HEK293 (cell line): ENCODE data around the gene MCTS1.

Source experiments
- KLF16 ChIP-seq: fragments of 450-650 bp; formaldehyde crosslinking; IDR thresholded peaks from 2 replicates; pipeline ENCODE4 v1.5.1; 2017; ENCODE audit warnings: missing biosample characterization, missing genetic modification characterization
- SCRT2 ChIP-seq: fragments of 450-650 bp; formaldehyde crosslinking; IDR thresholded peaks from 2 replicates; pipeline ENCODE4 v1.5.1; 2016; ENCODE audit warnings: missing biosample characterization, missing genetic modification characterization
- SP7 ChIP-seq: fragments of 450-650 bp; formaldehyde crosslinking; IDR thresholded peaks from 2 replicates; pipeline ENCODE4 v1.5.1; 2016; ENCODE audit warnings: missing biosample characterization, missing genetic modification characterization
- WT1 ChIP-seq: fragments of 450-650 bp; formaldehyde crosslinking; IDR thresholded peaks from 2 replicates; pipeline ENCODE4 v1.5.1; 2016; ENCODE audit warnings: missing biosample characterization, missing genetic modification characterization
- ZBTB17 ChIP-seq: fragments of 450-650 bp; formaldehyde crosslinking; IDR thresholded peaks from 2 replicates; pipeline ENCODE4 v1.5.1; 2016; ENCODE audit warnings: missing biosample characterization, missing genetic modification characterization
- ZBTB20 ChIP-seq: fragments of 450-650 bp; formaldehyde crosslinking; IDR thresholded peaks from 2 replicates; pipeline ENCODE4 v1.5.1; 2016; ENCODE audit warnings: missing biosample characterization, missing genetic modification characterization
- ZBTB48 ChIP-seq: fragments of 450-650 bp; formaldehyde crosslinking; IDR thresholded peaks from 2 replicates; pipeline ENCODE4 v1.5.1; 2016; ENCODE audit warnings: missing biosample characterization, missing genetic modification characterization
- ZBTB8A ChIP-seq: fragments of 450-650 bp; formaldehyde crosslinking; IDR thresholded peaks from 2 replicates; pipeline ENCODE4 v1.5.1; 2016; ENCODE audit warnings: missing biosample characterization, missing genetic modification characterization
- ZFHX2 ChIP-seq: fragments of 450-650 bp; formaldehyde crosslinking; conservative IDR thresholded peaks from 2 replicates; pipeline ENCODE4 v1.5.1; 2016; ENCODE audit warnings: missing biosample characterization, missing genetic modification characterization
- ZIC2 ChIP-seq: fragments of 450-650 bp; formaldehyde crosslinking; IDR thresholded peaks from 2 replicates; pipeline ENCODE4 v1.5.1; 2016; ENCODE audit warnings: missing biosample characterization, missing genetic modification characterization
- ZNF169 ChIP-seq: fragments of 450-650 bp; formaldehyde crosslinking; IDR thresholded peaks from 2 replicates; pipeline ENCODE4 v1.5.1; 2016; ENCODE audit warnings: missing biosample characterization, missing genetic modification characterization
- ZNF2 ChIP-seq: fragments of 450-650 bp; formaldehyde crosslinking; IDR thresholded peaks from 2 replicates; pipeline ENCODE4 v1.5.1; 2016; ENCODE audit warnings: missing biosample characterization, missing genetic modification characterization
- ZNF24 ChIP-seq: fragments of 450-650 bp; formaldehyde crosslinking; IDR thresholded peaks from 2 replicates; pipeline ENCODE4 v1.5.1; 2016; ENCODE audit warnings: missing biosample characterization, missing genetic modification characterization
- ZNF266 ChIP-seq: fragments of 450-650 bp; formaldehyde crosslinking; IDR thresholded peaks from 2 replicates; pipeline ENCODE4 v1.5.1; 2016; ENCODE audit warnings: missing biosample characterization, missing genetic modification characterization, low read depth
- ZNF341 ChIP-seq: fragments of 450-650 bp; formaldehyde crosslinking; IDR thresholded peaks from 2 replicates; pipeline ENCODE4; 2016; ENCODE audit warnings: low read depth, missing biosample characterization, missing genetic modification characterization
- ZNF558 ChIP-seq: fragments of 450-650 bp; formaldehyde crosslinking; IDR thresholded peaks from 2 replicates; pipeline ENCODE4 v1.5.1; 2016; ENCODE audit warnings: missing biosample characterization, missing genetic modification characterization
- ZNF660 ChIP-seq: fragments of 450-650 bp; IDR thresholded peaks from 2 replicates; pipeline ENCODE4 v1.5.1; 2018; ENCODE audit warnings: missing biosample characterization, mild to moderate bottlenecking, missing genetic modification characterization
- ZNF76 ChIP-seq: fragments of 450-650 bp; formaldehyde crosslinking; IDR thresholded peaks from 2 replicates; pipeline ENCODE4; 2016; ENCODE audit warnings: low read depth, missing biosample characterization, missing genetic modification characterization, borderline replicate concordance
- ZNF768 ChIP-seq: fragments of 450-650 bp; formaldehyde crosslinking; IDR thresholded peaks from 2 replicates; pipeline ENCODE4 v1.5.1; 2018; ENCODE audit warnings: missing biosample characterization, mild to moderate bottlenecking, missing genetic modification characterization
- ZXDB ChIP-seq: fragments of 450-650 bp; formaldehyde crosslinking; IDR thresholded peaks from 2 replicates; pipeline ENCODE4 v1.5.1; 2016; ENCODE audit warnings: missing biosample characterization, missing genetic modification characterization
- TF ChIP-seq, protein P1 (sequence below): fragments of 450-650 bp; formaldehyde crosslinking; IDR thresholded peaks from 2 replicates; pipeline ENCODE4 v1.5.1; 2016; ENCODE audit warnings: missing biosample characterization, missing genetic modification characterization
- TF ChIP-seq, protein P2 (sequence below): fragments of 450-650 bp; formaldehyde crosslinking; IDR thresholded peaks from 2 replicates; pipeline ENCODE4 v1.5.1; 2017; ENCODE audit warnings: missing biosample characterization, missing genetic modification characterization
- TF ChIP-seq, protein P3 (sequence below): fragments of 450-650 bp; formaldehyde crosslinking; conservative IDR thresholded peaks from 2 replicates; pipeline ENCODE4 v1.5.1; 2016; ENCODE audit warnings: low read depth, missing biosample characterization, missing genetic modification characterization
- TF ChIP-seq, protein P4 (sequence below): fragments of 450-650 bp; formaldehyde crosslinking; IDR thresholded peaks from 2 replicates; pipeline ENCODE4 v1.5.1; 2016; ENCODE audit warnings: missing biosample characterization, missing genetic modification characterization
- TF ChIP-seq, protein P5 (sequence below): fragments of 450-650 bp; formaldehyde crosslinking; IDR thresholded peaks from 2 replicates; pipeline ENCODE4 v1.5.1; 2016; ENCODE audit warnings: missing biosample characterization, missing genetic modification characterization
- TF ChIP-seq, protein P6 (sequence below): fragments of 450-650 bp; formaldehyde crosslinking; IDR thresholded peaks from 2 replicates; pipeline ENCODE4 v1.5.1; 2017; ENCODE audit warnings: missing biosample characterization, missing genetic modification characterization
- TF ChIP-seq, protein P7 (sequence below): IDR thresholded peaks from 2 replicates; pipeline ENCODE4 v1.6.1; 2011; ENCODE audit warnings: mild to moderate bottlenecking, low read depth, low read length, borderline replicate concordance

Gene MCTS1

DNA sequence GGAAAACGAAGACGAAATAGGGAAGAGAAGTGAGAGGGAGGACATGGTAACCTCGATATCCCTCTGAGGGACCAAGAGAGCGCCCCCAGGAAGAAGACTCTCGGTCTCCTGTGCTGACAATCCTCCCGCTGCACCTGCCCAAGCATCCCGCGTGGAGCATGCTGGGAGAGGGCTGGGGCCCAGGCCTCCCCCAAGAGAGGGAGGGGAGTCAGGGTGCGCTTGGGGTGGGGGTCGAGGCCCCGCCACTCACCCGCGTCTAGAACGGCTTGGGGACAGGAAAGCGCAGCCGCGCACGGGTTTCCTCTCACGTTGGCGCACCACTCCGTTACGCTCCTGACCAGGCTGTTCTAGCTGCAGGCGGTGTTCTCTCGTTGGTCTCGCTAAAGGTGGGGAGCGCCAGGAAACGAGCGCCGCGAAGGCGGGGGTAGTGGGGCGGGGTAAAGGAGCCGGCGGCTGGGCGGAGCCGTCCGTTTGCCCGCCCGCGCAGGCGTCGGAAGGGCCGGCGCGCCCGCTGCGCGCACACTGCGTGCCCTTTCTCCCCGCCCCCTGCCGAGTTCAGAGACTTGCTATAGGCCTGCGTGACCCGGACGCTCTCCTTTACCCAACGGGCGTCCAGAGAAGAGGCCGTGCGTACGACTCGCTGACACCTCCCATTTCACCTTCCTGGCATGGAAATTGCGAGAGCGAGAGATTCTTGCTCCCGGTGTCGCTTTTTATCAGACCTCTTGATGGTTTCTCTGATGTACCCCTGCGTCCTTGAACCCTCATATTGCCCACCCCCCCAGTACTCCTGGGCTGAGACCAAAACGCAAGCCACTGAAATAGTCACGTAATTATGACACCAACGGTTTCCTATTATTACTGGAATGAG lies 26.0 kb downstream of the MCTS1 start, which contains the start of gene C1GALT1C1 (continued):
- TF ChIP-seq, protein P1, sequence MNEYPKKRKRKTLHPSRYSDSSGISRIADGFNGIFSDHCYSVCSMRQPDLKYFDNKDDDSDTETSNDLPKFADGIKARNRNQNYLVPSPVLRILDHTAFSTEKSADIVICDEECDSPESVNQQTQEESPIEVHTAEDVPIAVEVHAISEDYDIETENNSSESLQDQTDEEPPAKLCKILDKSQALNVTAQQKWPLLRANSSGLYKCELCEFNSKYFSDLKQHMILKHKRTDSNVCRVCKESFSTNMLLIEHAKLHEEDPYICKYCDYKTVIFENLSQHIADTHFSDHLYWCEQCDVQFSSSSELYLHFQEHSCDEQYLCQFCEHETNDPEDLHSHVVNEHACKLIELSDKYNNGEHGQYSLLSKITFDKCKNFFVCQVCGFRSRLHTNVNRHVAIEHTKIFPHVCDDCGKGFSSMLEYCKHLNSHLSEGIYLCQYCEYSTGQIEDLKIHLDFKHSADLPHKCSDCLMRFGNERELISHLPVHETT (tag by site-specific recombination): peak; percentile 58; the same call in 1 of the 2 replicates
- TF ChIP-seq ZNF660 (tag by site-specific recombination) (0 out of 2 replicates have a peak, but pooled peaks have one; percentile 45), ZIC2 (tag by site-specific recombination) (peak; percentile 46; the same call in 1 of the 2 replicates), WT1 (peak; percentile 29; the same call in 1 of the 2 replicates), ZBTB8A (peak; percentile 68; the same call in 1 of the 2 replicates), ZNF768 (tag by site-specific recombination) (no peak), ZBTB17 (peak; percentile 72), ZBTB48 (tag by site-specific recombination) (peak; percentile 50; the same call in 1 of the 2 replicates), KLF16 (peak; percentile 77), ZNF266 (no peak), ZNF341 (tag by site-specific recombination) (peak; percentile 95), ZNF169 (tag by site-specific recombination) (no peak), ZXDB (peak; percentile 72), ZNF24 (tag by site-specific recombination) (0 out of 2 replicates have a peak, but pooled peaks have one; percentile 52), SCRT2 (tag by site-specific recombination) (no peak), ZBTB20 (peak; percentile 53; the same call in 1 of the 2 replicates), ZNF558 (tag by site-specific recombination) (no peak), ZNF2 (tag by site-specific recombination) (peak; percentile 97), ZFHX2 (tag by site-specific recombination) (peak; percentile 48), ZNF76 (tag by site-specific recombination) (peak; percentile 89), SP7 (tag by site-specific recombination) (peak; percentile 63; the same call in 1 of the 2 replicates)
- TF ChIP-seq, protein P2, sequence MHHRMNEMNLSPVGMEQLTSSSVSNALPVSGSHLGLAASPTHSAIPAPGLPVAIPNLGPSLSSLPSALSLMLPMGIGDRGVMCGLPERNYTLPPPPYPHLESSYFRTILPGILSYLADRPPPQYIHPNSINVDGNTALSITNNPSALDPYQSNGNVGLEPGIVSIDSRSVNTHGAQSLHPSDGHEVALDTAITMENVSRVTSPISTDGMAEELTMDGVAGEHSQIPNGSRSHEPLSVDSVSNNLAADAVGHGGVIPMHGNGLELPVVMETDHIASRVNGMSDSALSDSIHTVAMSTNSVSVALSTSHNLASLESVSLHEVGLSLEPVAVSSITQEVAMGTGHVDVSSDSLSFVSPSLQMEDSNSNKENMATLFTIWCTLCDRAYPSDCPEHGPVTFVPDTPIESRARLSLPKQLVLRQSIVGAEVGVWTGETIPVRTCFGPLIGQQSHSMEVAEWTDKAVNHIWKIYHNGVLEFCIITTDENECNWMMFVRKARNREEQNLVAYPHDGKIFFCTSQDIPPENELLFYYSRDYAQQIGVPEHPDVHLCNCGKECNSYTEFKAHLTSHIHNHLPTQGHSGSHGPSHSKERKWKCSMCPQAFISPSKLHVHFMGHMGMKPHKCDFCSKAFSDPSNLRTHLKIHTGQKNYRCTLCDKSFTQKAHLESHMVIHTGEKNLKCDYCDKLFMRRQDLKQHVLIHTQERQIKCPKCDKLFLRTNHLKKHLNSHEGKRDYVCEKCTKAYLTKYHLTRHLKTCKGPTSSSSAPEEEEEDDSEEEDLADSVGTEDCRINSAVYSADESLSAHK (tag by site-specific recombination): 0 out of 2 replicates have a peak, but pooled peaks have one; percentile 12
- TF ChIP-seq, protein P3, sequence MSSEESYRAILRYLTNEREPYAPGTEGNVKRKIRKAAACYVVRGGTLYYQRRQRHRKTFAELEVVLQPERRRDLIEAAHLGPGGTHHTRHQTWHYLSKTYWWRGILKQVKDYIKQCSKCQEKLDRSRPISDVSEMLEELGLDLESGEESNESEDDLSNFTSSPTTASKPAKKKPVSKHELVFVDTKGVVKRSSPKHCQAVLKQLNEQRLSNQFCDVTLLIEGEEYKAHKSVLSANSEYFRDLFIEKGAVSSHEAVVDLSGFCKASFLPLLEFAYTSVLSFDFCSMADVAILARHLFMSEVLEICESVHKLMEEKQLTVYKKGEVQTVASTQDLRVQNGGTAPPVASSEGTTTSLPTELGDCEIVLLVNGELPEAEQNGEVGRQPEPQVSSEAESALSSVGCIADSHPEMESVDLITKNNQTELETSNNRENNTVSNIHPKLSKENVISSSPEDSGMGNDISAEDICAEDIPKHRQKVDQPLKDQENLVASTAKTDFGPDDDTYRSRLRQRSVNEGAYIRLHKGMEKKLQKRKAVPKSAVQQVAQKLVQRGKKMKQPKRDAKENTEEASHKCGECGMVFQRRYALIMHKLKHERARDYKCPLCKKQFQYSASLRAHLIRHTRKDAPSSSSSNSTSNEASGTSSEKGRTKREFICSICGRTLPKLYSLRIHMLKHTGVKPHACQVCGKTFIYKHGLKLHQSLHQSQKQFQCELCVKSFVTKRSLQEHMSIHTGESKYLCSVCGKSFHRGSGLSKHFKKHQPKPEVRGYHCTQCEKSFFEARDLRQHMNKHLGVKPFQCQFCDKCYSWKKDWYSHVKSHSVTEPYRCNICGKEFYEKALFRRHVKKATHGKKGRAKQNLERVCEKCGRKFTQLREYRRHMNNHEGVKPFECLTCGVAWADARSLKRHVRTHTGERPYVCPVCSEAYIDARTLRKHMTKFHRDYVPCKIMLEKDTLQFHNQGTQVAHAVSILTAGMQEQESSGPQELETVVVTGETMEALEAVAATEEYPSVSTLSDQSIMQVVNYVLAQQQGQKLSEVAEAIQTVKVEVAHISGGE: peak; percentile 82
- TF ChIP-seq, protein P4, sequence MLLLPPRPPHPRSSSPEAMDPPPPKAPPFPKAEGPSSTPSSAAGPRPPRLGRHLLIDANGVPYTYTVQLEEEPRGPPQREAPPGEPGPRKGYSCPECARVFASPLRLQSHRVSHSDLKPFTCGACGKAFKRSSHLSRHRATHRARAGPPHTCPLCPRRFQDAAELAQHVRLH (tag by site-specific recombination): 0 out of 2 replicates have a peak, but pooled peaks have one; percentile 38
- TF ChIP-seq, protein P5, sequence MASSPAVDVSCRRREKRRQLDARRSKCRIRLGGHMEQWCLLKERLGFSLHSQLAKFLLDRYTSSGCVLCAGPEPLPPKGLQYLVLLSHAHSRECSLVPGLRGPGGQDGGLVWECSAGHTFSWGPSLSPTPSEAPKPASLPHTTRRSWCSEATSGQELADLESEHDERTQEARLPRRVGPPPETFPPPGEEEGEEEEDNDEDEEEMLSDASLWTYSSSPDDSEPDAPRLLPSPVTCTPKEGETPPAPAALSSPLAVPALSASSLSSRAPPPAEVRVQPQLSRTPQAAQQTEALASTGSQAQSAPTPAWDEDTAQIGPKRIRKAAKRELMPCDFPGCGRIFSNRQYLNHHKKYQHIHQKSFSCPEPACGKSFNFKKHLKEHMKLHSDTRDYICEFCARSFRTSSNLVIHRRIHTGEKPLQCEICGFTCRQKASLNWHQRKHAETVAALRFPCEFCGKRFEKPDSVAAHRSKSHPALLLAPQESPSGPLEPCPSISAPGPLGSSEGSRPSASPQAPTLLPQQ: peak; percentile 86
- TF ChIP-seq, protein P6, sequence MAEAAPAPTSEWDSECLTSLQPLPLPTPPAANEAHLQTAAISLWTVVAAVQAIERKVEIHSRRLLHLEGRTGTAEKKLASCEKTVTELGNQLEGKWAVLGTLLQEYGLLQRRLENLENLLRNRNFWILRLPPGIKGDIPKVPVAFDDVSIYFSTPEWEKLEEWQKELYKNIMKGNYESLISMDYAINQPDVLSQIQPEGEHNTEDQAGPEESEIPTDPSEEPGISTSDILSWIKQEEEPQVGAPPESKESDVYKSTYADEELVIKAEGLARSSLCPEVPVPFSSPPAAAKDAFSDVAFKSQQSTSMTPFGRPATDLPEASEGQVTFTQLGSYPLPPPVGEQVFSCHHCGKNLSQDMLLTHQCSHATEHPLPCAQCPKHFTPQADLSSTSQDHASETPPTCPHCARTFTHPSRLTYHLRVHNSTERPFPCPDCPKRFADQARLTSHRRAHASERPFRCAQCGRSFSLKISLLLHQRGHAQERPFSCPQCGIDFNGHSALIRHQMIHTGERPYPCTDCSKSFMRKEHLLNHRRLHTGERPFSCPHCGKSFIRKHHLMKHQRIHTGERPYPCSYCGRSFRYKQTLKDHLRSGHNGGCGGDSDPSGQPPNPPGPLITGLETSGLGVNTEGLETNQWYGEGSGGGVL (tag by site-specific recombination): peak; percentile 99
- TF ChIP-seq, protein P7, sequence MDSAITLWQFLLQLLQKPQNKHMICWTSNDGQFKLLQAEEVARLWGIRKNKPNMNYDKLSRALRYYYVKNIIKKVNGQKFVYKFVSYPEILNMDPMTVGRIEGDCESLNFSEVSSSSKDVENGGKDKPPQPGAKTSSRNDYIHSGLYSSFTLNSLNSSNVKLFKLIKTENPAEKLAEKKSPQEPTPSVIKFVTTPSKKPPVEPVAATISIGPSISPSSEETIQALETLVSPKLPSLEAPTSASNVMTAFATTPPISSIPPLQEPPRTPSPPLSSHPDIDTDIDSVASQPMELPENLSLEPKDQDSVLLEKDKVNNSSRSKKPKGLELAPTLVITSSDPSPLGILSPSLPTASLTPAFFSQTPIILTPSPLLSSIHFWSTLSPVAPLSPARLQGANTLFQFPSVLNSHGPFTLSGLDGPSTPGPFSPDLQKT: no peak; the same call in 1 of the 2 replicates
